Smooth muscle cell (in vitro differentiated cells): ENCODE measurements around the gene FAM181A. TPM values are rescaled to one million over a fixed set of nuclear protein-coding genes. Genes with fewer than 3 reads are reported as not detected.
A peak's percentile ranks its signal among the peaks of the same experiment; 100 is the strongest.

Experiments
- DNase-seq: peaks from one replicate; lab custom pipeline; 2025; ENCODE audit not compliant: unreplicated experiment; lab: John Stamatoyannopoulos, UW
- H2AFZ ChIP-seq: fragments of 200-600 bp; sonication (generic); 2 replicates; pipeline ENCODE4 v1.6.0; 2016; ENCODE audit warnings: antibody characterized with exemption, low read depth, mild to moderate bottlenecking
- H3F3A ChIP-seq: fragments of 200-600 bp; sonication (generic); 2 replicates; pipeline ENCODE4 v1.6.0; 2017; ENCODE audit warnings: antibody characterized with exemption, low read depth
- H3K27ac ChIP-seq: fragments of 200-600 bp; sonication (generic); 2 replicates; pipeline ENCODE4 v1.5.1; 2016; ENCODE audit warnings: low read depth, mild to moderate bottlenecking
- H3K27me3 ChIP-seq: fragments of 200-600 bp; sonication (generic); 2 replicates; pipeline ENCODE4 v1.6.1; 2016; ENCODE audit warnings: low read depth, mild to moderate bottlenecking
- H3K36me3 ChIP-seq: fragments of 200-600 bp; sonication (generic); 2 replicates; pipeline ENCODE4 v1.5.1; 2016; ENCODE audit warnings: low read depth
- H3K4me1 ChIP-seq: fragments of 200-600 bp; sonication (generic); 2 replicates; pipeline ENCODE4 v1.5.1; 2016; ENCODE audit warnings: low read depth
- H3K4me2 ChIP-seq: fragments of 200-600 bp; sonication (generic); 2 replicates; pipeline ENCODE4 v1.6.0; 2016; ENCODE audit warnings: mild to moderate bottlenecking
- H3K4me3 ChIP-seq: fragments of 200-600 bp; sonication (generic); 2 replicates; pipeline ENCODE4 v1.5.1; 2016; ENCODE audit warnings: mild to moderate bottlenecking
- H3K79me2 ChIP-seq: fragments of 200-600 bp; sonication (generic); 2 replicates; pipeline ENCODE4 v1.6.0; 2016; ENCODE audit warnings: low read depth, mild to moderate bottlenecking
- H3K9ac ChIP-seq: fragments of 200-600 bp; sonication (generic); 2 replicates; pipeline ENCODE4 v1.6.0; 2016; ENCODE audit warnings: low read depth
- H3K9me3 ChIP-seq: fragments of 200-600 bp; sonication (generic); replicated peaks from 2 replicates; pipeline ENCODE4 v1.5.1; 2016; ENCODE audit warnings: low read depth
- H4K20me1 ChIP-seq: fragments of 200-600 bp; sonication (generic); 2 replicates; pipeline ENCODE4 v1.6.0; 2016; ENCODE audit warnings: low read depth
- CTCF ChIP-seq: fragments of 200-600 bp; sonication (generic); IDR thresholded peaks from 2 replicates; pipeline ENCODE4 v1.5.1; 2017; ENCODE audit warnings: borderline replicate concordance, mild to moderate bottlenecking, antibody characterized with exemption; ENCODE audit not compliant: insufficient read depth, poor library complexity, severe bottlenecking
- WGBS: methylation state at CpG from one replicate; pipeline ENCODE4 v1.1.7; 2016; ENCODE audit warnings: low lambda C conversion rate; 5-methylcytosine and 5-hydroxymethylcytosine counted together
- polyA plus RNA-seq: library from polyadenylated mRNA; unstranded; fragments of >200 nt; fragmentation: Nextera tagmentation; extraction: Ambion mirVana; gene quantifications from 2 replicates; pipeline ENCODE4 v1.2.1, GENCODE V29; 2016
- total RNA-seq: library from RNA; depleted of rRNA; stranded (reverse); fragments of >200 nt; gene quantifications from 2 replicates; pipeline ENCODE4 v1.2.3, GENCODE V29; 2014

The FAM181A gene
- total and polyA plus RNA-seq, 2 experiments from 2014 or later: not detected

GRCh38 chr14:93905623-93906022 lies 21.5 kb upstream of the FAM181A start:
- Histone ChIP-seq H3K27ac (peak overlapping the region; percentile 27), H2AFZ (no peak overlapping the region), H3K79me2 (no peaks in the 10 kb centered on the region), H3K27me3 (no peaks in the 10 kb centered on the region), H4K20me1 (no peaks in the 10 kb centered on the region), H3K9ac (no peak overlapping the region), H3K4me1 (peaks cover 6% of the 10 kb centered on the region), H3K36me3 (no peaks in the 10 kb centered on the region), H3K4me2 (peak overlapping the region; percentile 57), H3F3A (peaks cover 4% of the 10 kb centered on the region), H3K9me3 (no peaks in the 10 kb centered on the region), H3K4me3 (no peak overlapping the region)
- WGBS: 28% methylated on average over 4 of the region's 4 CpGs
- DNase-seq: no peak
- TF ChIP-seq CTCF: no peak

DNA sequence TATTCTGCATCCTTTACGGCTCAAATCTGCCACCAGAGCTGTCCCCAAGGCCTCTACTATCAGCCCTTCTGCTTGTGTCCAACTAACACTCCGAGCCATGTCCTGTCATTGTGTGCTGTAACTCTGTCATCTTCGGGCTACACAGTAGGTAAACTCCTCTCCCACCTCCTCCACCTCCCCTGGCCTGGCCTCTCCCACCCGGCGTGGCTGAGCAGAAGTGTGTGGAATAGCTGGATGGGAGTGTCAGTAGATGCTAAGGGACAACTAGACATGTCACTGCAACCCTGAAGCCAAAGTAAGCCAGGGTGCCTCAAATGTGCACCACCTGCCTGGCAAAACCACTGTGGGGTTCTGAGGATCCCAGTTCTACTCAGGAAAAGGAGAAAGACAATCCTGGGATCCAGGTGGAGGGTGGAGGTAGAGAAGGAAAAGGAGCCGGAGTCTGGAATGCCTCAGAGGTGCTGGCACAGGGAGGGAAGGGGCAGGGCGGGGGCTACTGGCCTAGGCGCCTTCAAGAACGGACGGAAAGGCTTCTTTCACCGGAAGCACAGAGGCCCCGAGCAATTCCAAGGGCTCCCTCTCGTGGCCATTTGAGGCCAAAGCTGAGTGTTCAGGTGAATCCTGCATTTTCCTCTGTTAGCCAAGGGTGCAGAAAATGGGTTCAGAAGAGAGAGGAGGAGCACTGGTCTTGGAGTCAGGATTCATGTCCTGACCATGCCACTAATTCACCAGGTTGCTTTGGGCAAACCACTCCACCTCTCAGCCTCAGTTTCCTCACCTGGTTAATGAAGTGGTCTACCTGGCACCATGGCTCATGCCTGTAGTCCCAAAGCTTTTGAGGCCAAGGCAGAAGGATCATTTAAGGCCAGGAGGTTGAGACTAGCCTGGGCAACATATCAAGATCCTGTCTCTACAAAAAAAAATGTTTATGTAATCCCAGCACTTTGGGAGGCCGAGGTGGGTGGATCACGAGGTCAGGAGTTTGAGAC lies 20.5 kb upstream of the FAM181A start:
- no peak overlapping the region for H3K4me3 ChIP-seq
- H3K9me3 ChIP-seq: no peaks in the 10 kb centered on the region
- no peak overlapping the region for H2AFZ ChIP-seq
- DNase-seq: no peak
- peak overlapping the region; percentile 57 for H3K4me2 ChIP-seq
- peaks cover 4% of the 10 kb centered on the region for H3F3A ChIP-seq
- H3K27me3 ChIP-seq: no peaks in the 10 kb centered on the region
- no peak overlapping the region for H3K27ac ChIP-seq
- H3K79me2 ChIP-seq: no peaks in the 10 kb centered on the region
- peak; percentile 58 for TF ChIP-seq CTCF
- H3K36me3 ChIP-seq: no peaks in the 10 kb centered on the region
- peaks cover 6% of the 10 kb centered on the region for H3K4me1 ChIP-seq
- H3K9ac ChIP-seq: no peak overlapping the region
- WGBS: 62% methylated on average over 13 of the region's 15 CpGs
- no peaks in the 10 kb centered on the region for H4K20me1 ChIP-seq

DNA sequence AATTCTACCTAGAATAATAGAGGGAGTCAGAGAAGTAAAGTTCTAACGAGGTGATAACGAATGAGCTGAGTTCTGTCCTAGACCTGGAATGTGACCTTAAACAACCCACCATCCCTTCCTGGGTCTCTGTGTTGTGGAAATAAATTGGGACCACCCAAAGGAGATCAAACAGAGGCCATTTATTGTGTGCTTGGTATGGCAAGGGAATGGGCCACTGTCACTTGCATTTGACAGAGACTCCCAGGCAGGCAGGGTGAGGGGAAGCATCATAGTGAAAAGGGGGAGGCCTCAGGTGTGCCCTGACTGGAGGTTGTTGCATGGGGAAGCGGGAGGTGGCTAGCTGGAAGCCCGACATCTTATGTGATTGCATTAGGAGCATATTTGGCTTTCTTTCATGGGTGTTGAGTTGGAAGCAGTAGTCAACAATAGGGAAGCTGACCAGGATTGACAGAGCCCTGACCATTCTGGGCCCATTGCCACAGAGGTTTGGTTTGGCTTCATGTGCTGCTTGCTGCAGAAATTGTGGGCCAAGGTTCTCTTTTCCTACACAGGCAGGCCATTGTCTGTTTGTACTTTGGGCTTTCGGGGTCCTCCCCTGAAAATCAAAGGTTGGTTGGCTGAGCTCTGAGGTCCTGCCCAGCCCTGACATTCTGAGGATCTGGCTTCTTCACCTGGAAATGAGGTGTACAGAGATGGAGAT lies 17.6 kb upstream of the FAM181A start:
- Histone ChIP-seq H3K9ac (no peak overlapping the region), H3K36me3 (no peaks in the 10 kb centered on the region), H3F3A (peaks cover 4% of the 10 kb centered on the region), H3K79me2 (no peaks in the 10 kb centered on the region), H3K9me3 (no peaks in the 10 kb centered on the region), H2AFZ (no peak overlapping the region), H3K4me1 (peaks cover 6% of the 10 kb centered on the region), H3K27ac (no peak overlapping the region), H3K27me3 (no peaks in the 10 kb centered on the region), H3K4me3 (no peak overlapping the region), H4K20me1 (no peaks in the 10 kb centered on the region), H3K4me2 (no peak overlapping the region)
- no peak for DNase-seq
- WGBS: 96% methylated on average over 5 of the region's 5 CpGs
- no peak for TF ChIP-seq CTCF
